H1 (cell line): Measurements from ENCODE around the gene ZSCAN10.

Experiments used
- CHD2 ChIP-seq: IDR thresholded peaks from 2 replicates; pipeline ENCODE4 v1.6.1; 2012; ENCODE audit warnings: low read length, improper control_type of control experiment
- POLR2A ChIP-seq, 2 experiments: IDR thresholded peaks; 1 replicate in 1 of 2; 2 replicates in 1 of 2; pipeline ENCODE4 v1.6.1; 2011; ENCODE audit warnings: low read depth in 2 of 2, low read length in 2 of 2, mild to moderate bottlenecking in 2 of 2; ENCODE audit errors: control extremely low read depth in 1 of 2

GRCh38 chr16:3044708-3045107, 54.4 kb downstream of the ZSCAN10 start:
- no peak for TF ChIP-seq POLR2A (IDR thresholded peaks at IDR 0.05; ENCODE audit: control extremely low read depth in 1 of 2, low read depth in 2 of 2, low read length in 2 of 2)
- TF ChIP-seq CHD2, result no peak
